Measurements from ENCODE around the gene SMIM33.

- TF ChIP-seq SP1 (IDR thresholded peaks at IDR 0.05; ENCODE audit: low read depth, low read length) (no peak), CREB1 (IDR thresholded peaks at IDR 0.05; ENCODE audit: low read depth) (no peak), RAD21 (IDR thresholded peaks at IDR 0.05; ENCODE audit: insufficient read depth, low read depth, low read length) (no peak), USF2 (IDR thresholded peaks at IDR 0.05; ENCODE audit: borderline replicate concordance, low read depth, low read length) (no peak), ATF2 (IDR thresholded peaks at IDR 0.05; ENCODE audit: low read length) (no peak)
- TF ChIP-seq, protein P1, sequence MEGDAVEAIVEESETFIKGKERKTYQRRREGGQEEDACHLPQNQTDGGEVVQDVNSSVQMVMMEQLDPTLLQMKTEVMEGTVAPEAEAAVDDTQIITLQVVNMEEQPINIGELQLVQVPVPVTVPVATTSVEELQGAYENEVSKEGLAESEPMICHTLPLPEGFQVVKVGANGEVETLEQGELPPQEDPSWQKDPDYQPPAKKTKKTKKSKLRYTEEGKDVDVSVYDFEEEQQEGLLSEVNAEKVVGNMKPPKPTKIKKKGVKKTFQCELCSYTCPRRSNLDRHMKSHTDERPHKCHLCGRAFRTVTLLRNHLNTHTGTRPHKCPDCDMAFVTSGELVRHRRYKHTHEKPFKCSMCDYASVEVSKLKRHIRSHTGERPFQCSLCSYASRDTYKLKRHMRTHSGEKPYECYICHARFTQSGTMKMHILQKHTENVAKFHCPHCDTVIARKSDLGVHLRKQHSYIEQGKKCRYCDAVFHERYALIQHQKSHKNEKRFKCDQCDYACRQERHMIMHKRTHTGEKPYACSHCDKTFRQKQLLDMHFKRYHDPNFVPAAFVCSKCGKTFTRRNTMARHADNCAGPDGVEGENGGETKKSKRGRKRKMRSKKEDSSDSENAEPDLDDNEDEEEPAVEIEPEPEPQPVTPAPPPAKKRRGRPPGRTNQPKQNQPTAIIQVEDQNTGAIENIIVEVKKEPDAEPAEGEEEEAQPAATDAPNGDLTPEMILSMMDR (IDR thresholded peaks at IDR 0.05 in 2 of 3, conservative IDR thresholded peaks at IDR 0.05 in 1 of 3; ENCODE audit: control insufficient read depth in 2 of 3, extremely low read depth in 1 of 3, insufficient read depth in 1 of 3, low read depth in 3 of 3, low read length in 3 of 3): no peak
These were observed 19.6 kb upstream of the SMIM33 start for GRCh38 chr5:139451176-139451575.

Measured in GM12878 (cell line).